C4-2B (cell line): ENCODE measurements around the gene ATF7.

Experiments used
- ZFX ChIP-seq: fragments of 450-650 bp; IDR thresholded peaks from 2 replicates; pipeline ENCODE4 v1.6.1; 2017
- TF ChIP-seq, protein P1 (sequence below): fragments of 450-650 bp; conservative IDR thresholded peaks from 2 replicates; pipeline ENCODE4 v1.5.1; 2017; ENCODE audit warnings: mild to moderate bottlenecking

DNA sequence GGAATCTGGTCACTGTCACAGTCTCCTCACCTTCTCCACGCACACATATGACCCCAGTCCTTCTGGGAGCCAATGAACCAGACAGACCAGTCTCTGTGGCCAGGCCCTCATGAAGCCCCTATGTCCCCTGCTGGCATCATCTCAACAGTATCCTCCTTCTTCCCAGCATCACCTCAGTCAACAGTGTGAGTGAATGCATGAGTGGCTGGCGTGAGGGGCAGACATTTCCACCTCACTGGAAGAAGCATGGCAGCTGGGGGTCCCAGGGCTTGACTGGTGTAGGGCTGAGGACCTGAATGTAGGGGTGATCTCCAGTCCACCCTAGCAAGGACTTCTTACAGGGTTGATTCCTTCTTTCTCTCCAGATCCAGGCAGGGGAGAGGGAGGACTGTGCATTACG is 128.7 kb downstream of the ATF7 start:
- TF ChIP-seq, protein P1, sequence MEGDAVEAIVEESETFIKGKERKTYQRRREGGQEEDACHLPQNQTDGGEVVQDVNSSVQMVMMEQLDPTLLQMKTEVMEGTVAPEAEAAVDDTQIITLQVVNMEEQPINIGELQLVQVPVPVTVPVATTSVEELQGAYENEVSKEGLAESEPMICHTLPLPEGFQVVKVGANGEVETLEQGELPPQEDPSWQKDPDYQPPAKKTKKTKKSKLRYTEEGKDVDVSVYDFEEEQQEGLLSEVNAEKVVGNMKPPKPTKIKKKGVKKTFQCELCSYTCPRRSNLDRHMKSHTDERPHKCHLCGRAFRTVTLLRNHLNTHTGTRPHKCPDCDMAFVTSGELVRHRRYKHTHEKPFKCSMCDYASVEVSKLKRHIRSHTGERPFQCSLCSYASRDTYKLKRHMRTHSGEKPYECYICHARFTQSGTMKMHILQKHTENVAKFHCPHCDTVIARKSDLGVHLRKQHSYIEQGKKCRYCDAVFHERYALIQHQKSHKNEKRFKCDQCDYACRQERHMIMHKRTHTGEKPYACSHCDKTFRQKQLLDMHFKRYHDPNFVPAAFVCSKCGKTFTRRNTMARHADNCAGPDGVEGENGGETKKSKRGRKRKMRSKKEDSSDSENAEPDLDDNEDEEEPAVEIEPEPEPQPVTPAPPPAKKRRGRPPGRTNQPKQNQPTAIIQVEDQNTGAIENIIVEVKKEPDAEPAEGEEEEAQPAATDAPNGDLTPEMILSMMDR, result no peak
- TF ChIP-seq ZFX, result no peak
